ENCODE measurements around the gene CHST1.

- TF ChIP-seq CTCF (IDR thresholded peaks at IDR 0.05): no peak
- no peak for TF ChIP-seq POLR2A (IDR thresholded peaks at IDR 0.05)
These were observed 48.4 kb downstream of the CHST1 start for GRCh38 chr11:45616802-45617549.

Data from testis (tissue), 2 donors.